CD4-positive, alpha-beta T cell treated with Interferon alpha-2 for 1 hour (primary cell): Measurements from ENCODE around the gene TMEM145.

ENCODE experiments used
- DNase-seq, 2 donors: peaks; one replicate each; pipeline ENCODE4 v3.0.0-alpha.2; 2020 to 2022

TMEM145 gene

GRCh38 chr19:42278452-42279154 is 34.5 kb upstream of the TMEM145 start:
- no peak for DNase-seq

- no peak for DNase-seq
These were observed 33.8 kb upstream of the TMEM145 start for GRCh38 chr19:42279155-42279901.

- DNase-seq, result peak; percentile 88 to 91
These were observed 33.0 kb upstream of the TMEM145 start for GRCh38 chr19:42279902-42280814.

- peak in 1 of 2 donors; percentile 34 for DNase-seq
These were observed 32.3 kb upstream of the TMEM145 start for GRCh38 chr19:42280815-42281145.

- peak in 1 of 2 donors; percentile 46 for DNase-seq
These were observed 31.8 kb upstream of the TMEM145 start for GRCh38 chr19:42281146-42281826.

- no peak for DNase-seq
These were observed 31.0 kb upstream of the TMEM145 start for GRCh38 chr19:42281827-42282762.

- peak in 1 of 2 donors; percentile 46 for DNase-seq
These were observed 30.3 kb upstream of the TMEM145 start for GRCh38 chr19:42282819-42283187.

- DNase-seq, result peak; percentile 97 to 98
These were observed 29.7 kb upstream of the TMEM145 start for GRCh38 chr19:42283188-42284065.

- peak; percentile 89 to 94 for DNase-seq
These were observed 29.0 kb upstream of the TMEM145 start for GRCh38 chr19:42284066-42284501.

GRCh38 chr19:42284591-42285341 is 28.3 kb upstream of the TMEM145 start:
- DNase-seq, result no peak

GRCh38 chr19:42285541-42285941 is 27.6 kb upstream of the TMEM145 start:
- DNase-seq, result no peak

GRCh38 chr19:42285988-42286348 is 27.1 kb upstream of the TMEM145 start:
- DNase-seq, result no peak

- DNase-seq, result no peak
These were observed 26.6 kb upstream of the TMEM145 start for GRCh38 chr19:42286349-42287016.

- DNase-seq, result no peak
These were observed 25.9 kb upstream of the TMEM145 start for GRCh38 chr19:42287017-42287826.

GRCh38 chr19:42287827-42288107 is 25.3 kb upstream of the TMEM145 start:
- no peak for DNase-seq

- no peak for DNase-seq
These were observed 24.7 kb upstream of the TMEM145 start for GRCh38 chr19:42288387-42288786.

GRCh38 chr19:42288881-42289555 is 24.1 kb upstream of the TMEM145 start:
- DNase-seq, result no peak

GRCh38 chr19:42289556-42290041 is 23.5 kb upstream of the TMEM145 start:
- no peak for DNase-seq
